GM23248 (cell line): ENCODE data around the gene SV2B.

Source experiments
- EZH2 ChIP-seq: fragments of 200-600 bp; sonication (generic); IDR thresholded peaks from 2 replicates; pipeline ENCODE4 v1.6.1; 2018; ENCODE audit warnings: antibody characterized with exemption, mild to moderate bottlenecking; ENCODE audit not compliant: insufficient read depth, poor library complexity, severe bottlenecking
- EZH2phosphoT487 ChIP-seq: fragments of 200-600 bp; sonication (generic); IDR thresholded peaks from 2 replicates; pipeline ENCODE4 v1.6.1; 2018; ENCODE audit warnings: antibody characterized with exemption, moderate library complexity, mild to moderate bottlenecking, low read depth; ENCODE audit not compliant: insufficient read depth

- TF ChIP-seq EZH2 (no peak), EZH2phosphoT487 (no peak)
These were observed 127.1 kb downstream of the SV2B start for GRCh38 chr15:91227117-91227516.
